Measurements from ENCODE around the gene MYO9B.
A peak's percentile ranks its signal among the peaks of the same experiment; 100 is the strongest.

- TF ChIP-seq CTCF (conservative IDR thresholded peaks at IDR 0.05) (peak; percentile 83), EZH2 (IDR thresholded peaks at IDR 0.05; ENCODE audit: low read depth) (no peak)
Observed at GRCh38 chr19:17205237-17206140, 129.9 kb downstream of the MYO9B start.

All from PC-9 (cell line).